ENCODE measurements around the gene IPO9. TPM values are rescaled to one million over a fixed set of nuclear protein-coding genes. Genes with fewer than 3 reads are reported as not detected.

Gene IPO9
- total and polyA plus RNA-seq, 2 experiments from 2014 or later = 47.6 to 87.4 TPM

GRCh38 chr1:201930803-201931202 lies 101.8 kb downstream of the IPO9 start:
- no peaks in the 10 kb centered on the region for H3K36me3 ChIP-seq (ENCODE audit: insufficient read depth)
- H3K79me2 ChIP-seq (replicated peaks; ENCODE audit: insufficient read depth) = no peaks in the 10 kb centered on the region
- H3K4me3 Mint-ChIP-seq = no peak overlapping the region
- no peaks in the 10 kb centered on the region for H4K20me1 ChIP-seq (replicated peaks; ENCODE audit: insufficient read depth)
- TF ChIP-seq EZH2 (IDR thresholded peaks at IDR 0.05; ENCODE audit: low read depth, unreplicated experiment) = no peak
- TF ChIP-seq CREB1 (CRISPR knock-in tag; IDR thresholded peaks at IDR 0.05; ENCODE audit: low read depth) = no peak
- TF ChIP-seq EZH2phosphoT487 (IDR thresholded peaks at IDR 0.05; ENCODE audit: unreplicated experiment) = no peak
- no peak for TF ChIP-seq ZNF114 (CRISPR knock-in tag; IDR thresholded peaks at IDR 0.05)
- TF ChIP-seq, protein P1, sequence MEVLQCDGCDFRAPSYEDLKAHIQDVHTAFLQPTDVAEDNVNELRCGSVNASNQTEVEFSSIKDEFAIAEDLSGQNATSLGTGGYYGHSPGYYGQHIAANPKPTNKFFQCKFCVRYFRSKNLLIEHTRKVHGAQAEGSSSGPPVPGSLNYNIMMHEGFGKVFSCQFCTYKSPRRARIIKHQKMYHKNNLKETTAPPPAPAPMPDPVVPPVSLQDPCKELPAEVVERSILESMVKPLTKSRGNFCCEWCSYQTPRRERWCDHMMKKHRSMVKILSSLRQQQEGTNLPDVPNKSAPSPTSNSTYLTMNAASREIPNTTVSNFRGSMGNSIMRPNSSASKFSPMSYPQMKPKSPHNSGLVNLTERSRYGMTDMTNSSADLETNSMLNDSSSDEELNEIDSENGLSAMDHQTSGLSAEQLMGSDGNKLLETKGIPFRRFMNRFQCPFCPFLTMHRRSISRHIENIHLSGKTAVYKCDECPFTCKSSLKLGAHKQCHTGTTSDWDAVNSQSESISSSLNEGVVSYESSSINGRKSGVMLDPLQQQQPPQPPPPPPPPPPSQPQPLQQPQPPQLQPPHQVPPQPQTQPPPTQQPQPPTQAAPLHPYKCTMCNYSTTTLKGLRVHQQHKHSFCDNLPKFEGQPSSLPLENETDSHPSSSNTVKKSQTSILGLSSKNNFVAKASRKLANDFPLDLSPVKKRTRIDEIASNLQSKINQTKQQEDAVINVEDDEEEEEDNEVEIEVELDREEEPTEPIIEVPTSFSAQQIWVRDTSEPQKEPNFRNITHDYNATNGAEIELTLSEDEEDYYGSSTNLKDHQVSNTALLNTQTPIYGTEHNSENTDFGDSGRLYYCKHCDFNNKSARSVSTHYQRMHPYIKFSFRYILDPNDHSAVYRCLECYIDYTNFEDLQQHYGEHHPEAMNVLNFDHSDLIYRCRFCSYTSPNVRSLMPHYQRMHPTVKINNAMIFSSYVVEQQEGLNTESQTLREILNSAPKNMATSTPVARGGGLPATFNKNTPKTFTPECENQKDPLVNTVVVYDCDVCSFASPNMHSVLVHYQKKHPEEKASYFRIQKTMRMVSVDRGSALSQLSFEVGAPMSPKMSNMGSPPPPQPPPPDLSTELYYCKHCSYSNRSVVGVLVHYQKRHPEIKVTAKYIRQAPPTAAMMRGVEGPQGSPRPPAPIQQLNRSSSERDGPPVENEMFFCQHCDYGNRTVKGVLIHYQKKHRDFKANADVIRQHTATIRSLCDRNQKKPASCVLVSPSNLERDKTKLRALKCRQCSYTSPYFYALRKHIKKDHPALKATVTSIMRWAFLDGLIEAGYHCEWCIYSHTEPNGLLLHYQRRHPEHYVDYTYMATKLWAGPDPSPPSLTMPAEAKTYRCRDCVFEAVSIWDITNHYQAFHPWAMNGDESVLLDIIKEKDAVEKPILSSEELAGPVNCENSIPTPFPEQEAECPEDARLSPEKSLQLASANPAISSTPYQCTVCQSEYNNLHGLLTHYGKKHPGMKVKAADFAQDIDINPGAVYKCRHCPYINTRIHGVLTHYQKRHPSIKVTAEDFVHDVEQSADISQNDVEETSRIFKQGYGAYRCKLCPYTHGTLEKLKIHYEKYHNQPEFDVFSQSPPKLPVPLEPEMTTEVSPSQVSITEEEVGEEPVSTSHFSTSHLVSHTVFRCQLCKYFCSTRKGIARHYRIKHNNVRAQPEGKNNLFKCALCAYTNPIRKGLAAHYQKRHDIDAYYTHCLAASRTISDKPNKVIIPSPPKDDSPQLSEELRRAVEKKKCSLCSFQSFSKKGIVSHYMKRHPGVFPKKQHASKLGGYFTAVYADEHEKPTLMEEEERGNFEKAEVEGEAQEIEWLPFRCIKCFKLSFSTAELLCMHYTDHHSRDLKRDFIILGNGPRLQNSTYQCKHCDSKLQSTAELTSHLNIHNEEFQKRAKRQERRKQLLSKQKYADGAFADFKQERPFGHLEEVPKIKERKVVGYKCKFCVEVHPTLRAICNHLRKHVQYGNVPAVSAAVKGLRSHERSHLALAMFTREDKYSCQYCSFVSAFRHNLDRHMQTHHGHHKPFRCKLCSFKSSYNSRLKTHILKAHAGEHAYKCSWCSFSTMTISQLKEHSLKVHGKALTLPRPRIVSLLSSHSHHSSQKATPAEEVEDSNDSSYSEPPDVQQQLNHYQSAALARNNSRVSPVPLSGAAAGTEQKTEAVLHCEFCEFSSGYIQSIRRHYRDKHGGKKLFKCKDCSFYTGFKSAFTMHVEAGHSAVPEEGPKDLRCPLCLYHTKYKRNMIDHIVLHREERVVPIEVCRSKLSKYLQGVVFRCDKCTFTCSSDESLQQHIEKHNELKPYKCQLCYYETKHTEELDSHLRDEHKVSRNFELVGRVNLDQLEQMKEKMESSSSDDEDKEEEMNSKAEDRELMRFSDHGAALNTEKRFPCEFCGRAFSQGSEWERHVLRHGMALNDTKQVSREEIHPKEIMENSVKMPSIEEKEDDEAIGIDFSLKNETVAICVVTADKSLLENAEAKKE (CRISPR knock-in tag; IDR thresholded peaks at IDR 0.05) = no peak
- TF ChIP-seq, protein P2, sequence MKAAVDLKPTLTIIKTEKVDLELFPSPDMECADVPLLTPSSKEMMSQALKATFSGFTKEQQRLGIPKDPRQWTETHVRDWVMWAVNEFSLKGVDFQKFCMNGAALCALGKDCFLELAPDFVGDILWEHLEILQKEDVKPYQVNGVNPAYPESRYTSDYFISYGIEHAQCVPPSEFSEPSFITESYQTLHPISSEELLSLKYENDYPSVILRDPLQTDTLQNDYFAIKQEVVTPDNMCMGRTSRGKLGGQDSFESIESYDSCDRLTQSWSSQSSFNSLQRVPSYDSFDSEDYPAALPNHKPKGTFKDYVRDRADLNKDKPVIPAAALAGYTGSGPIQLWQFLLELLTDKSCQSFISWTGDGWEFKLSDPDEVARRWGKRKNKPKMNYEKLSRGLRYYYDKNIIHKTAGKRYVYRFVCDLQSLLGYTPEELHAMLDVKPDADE (IDR thresholded peaks at IDR 0.05) = no peak
- TF ChIP-seq POLR2AphosphoS5 (IDR thresholded peaks at IDR 0.05; ENCODE audit: low read depth) = no peak
- TF ChIP-seq JUNB (IDR thresholded peaks at IDR 0.05; ENCODE audit: unreplicated experiment) = no peak
- TF ChIP-seq CTCF (conservative IDR thresholded peaks at IDR 0.05; ENCODE audit: low read depth in 2 of 2) = no peak
- TF ChIP-seq REST (IDR thresholded peaks at IDR 0.05; ENCODE audit: unreplicated experiment) = no peak
- no peak for TF ChIP-seq NANOG (IDR thresholded peaks at IDR 0.05; ENCODE audit: borderline replicate concordance)
- TF ChIP-seq ZNF331 (CRISPR knock-in tag; IDR thresholded peaks at IDR 0.05; ENCODE audit: low read depth) = no peak
- no peak for TF ChIP-seq STAT1 (IDR thresholded peaks at IDR 0.05; ENCODE audit: unreplicated experiment)
- H3K27ac ChIP-seq (ENCODE audit: low read depth) = no peak overlapping the region
- no peaks in the 10 kb centered on the region for H3F3A ChIP-seq (replicated peaks; ENCODE audit: low read depth)
- no peak for DNase-seq (ENCODE audit: low spot score)
- no peak for ATAC-seq
- H2AFZ ChIP-seq = no peak overlapping the region
- no peaks in the 10 kb centered on the region for H3K27me3 Mint-ChIP-seq (ENCODE audit: insufficient read depth, low read depth, poor library complexity)
- H3K4me1 Mint-ChIP-seq = no peaks in the 10 kb centered on the region
- no peak overlapping the region for H3K27ac Mint-ChIP-seq
- 0 out of 2 replicates have a peak, but pooled peaks cover 4% of the 10 kb centered on the region for H3K9me2 ChIP-seq (ENCODE audit: insufficient read depth)
- no peak overlapping the region for H3K4me3 ChIP-seq
- no peaks in the 10 kb centered on the region for H3K36me3 Mint-ChIP-seq (ENCODE audit: low read depth)
- H3K9me3 Mint-ChIP-seq = no peaks in the 10 kb centered on the region
- H3K4me2 ChIP-seq = no peak overlapping the region
- no peaks in the 10 kb centered on the region for H3K27me3 ChIP-seq (ENCODE audit: insufficient read depth)
- H3K4me1 ChIP-seq (ENCODE audit: insufficient read depth) = no peaks in the 10 kb centered on the region

Data from GM23338 (cell line).